ENCODE results near the gene DRD1.

The DRD1 gene

DNA sequence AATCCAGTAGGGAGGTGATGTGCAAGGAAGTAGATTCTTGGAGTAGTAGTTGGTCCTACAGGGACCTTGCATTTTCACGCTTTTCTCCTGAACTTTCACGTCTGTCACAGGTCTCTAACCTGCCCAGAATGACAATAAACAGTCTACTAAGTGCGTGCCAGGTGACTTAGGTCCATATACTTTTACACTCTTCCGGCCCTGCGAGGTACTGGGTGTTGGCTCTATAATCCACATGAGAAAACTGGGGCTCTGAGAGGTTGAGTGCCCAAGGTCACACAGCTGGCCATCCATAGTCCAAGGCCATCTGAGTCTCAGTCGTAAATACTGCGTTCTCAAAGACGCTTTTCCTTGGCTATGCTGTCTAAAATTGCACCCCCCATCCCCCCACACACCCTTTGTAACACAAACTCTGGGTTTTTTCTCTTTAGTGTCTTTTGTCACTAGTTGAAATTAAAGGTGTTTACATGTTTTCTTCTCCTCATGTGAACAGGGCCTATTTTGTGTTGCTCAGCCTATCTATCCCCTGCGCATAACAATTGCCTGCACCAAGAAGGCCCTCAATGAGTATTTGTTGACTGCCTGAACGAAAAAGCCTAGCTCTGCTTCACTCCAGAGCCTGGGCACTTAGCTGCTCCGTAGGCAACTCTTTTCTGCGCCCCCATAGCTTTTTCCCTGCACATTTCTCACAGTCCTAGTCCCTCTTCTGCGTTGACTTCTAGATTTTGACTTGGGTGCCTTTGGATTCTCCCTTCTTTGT lies 35.3 kb upstream of the DRD1 start:
- Histone ChIP-seq H3K27me3 (ENCODE audit: low read depth, low read length) (no peaks in the 10 kb centered on the region), H3K4me3 (ENCODE audit: low read depth in 1 of 2, low read length in 2 of 2) (peak overlapping the region; percentile 85 to 93), H3K36me3 (ENCODE audit: control insufficient read depth in 1 of 2, insufficient read depth in 2 of 2, low read length in 2 of 2) (peaks cover 1 to 7% of the 10 kb centered on the region in 2 donors), H3K9me3 (ENCODE audit: control insufficient read depth in 1 of 2, low read length in 2 of 2) (no peaks in the 10 kb centered on the region), H3K27ac (ENCODE audit: low read length) (no peak overlapping the region), H3K4me1 (ENCODE audit: control insufficient read depth in 1 of 2, insufficient read depth in 2 of 2, low read length in 2 of 2) (peaks cover 0 to 17% of the 10 kb centered on the region in 2 donors)

- peaks cover 0 to 2% of the 10 kb centered on the region in 2 donors for H3K36me3 ChIP-seq (ENCODE audit: control insufficient read depth in 1 of 2, insufficient read depth in 2 of 2, low read length in 2 of 2)
- H3K27ac ChIP-seq (ENCODE audit: low read length), result no peak within 1 kb of the TSS
- no peaks in the 10 kb centered on the region for H3K9me3 ChIP-seq (ENCODE audit: control insufficient read depth in 1 of 2, low read length in 2 of 2)
- H3K4me3 ChIP-seq (ENCODE audit: low read depth in 1 of 2, low read length in 2 of 2), result peak within 1 kb of the TSS; percentile 85 to 93
- peaks cover 0 to 17% of the 10 kb centered on the region in 2 donors for H3K4me1 ChIP-seq (ENCODE audit: control insufficient read depth in 1 of 2, insufficient read depth in 2 of 2, low read length in 2 of 2)
- no peaks in the 10 kb centered on the region for H3K27me3 ChIP-seq (ENCODE audit: low read depth, low read length)
These were observed 34.6 kb upstream of the DRD1 start, which contains the start of gene SFXN1 for GRCh38 chr5:175478384-175479124. Gene SFXN1, plus strand, starts transcription at chr5:175478560. Its CDS starts 13,544 bp downstream, at chr5:175492104.

GRCh38 chr5:175478008-175478383 lies 34.0 kb upstream of the DRD1 start:
- Histone ChIP-seq H3K4me3 (ENCODE audit: low read depth in 1 of 2, low read length in 2 of 2) (peak overlapping the region; percentile 85 to 93), H3K9me3 (ENCODE audit: control insufficient read depth in 1 of 2, low read length in 2 of 2) (no peaks in the 10 kb centered on the region), H3K27me3 (ENCODE audit: low read depth, low read length) (no peaks in the 10 kb centered on the region), H3K36me3 (ENCODE audit: control insufficient read depth in 1 of 2, insufficient read depth in 2 of 2, low read length in 2 of 2) (no peaks in the 10 kb centered on the region), H3K4me1 (ENCODE audit: control insufficient read depth in 1 of 2, insufficient read depth in 2 of 2, low read length in 2 of 2) (peaks cover 0 to 17% of the 10 kb centered on the region in 2 donors), H3K27ac (ENCODE audit: low read length) (no peak overlapping the region)

DNA sequence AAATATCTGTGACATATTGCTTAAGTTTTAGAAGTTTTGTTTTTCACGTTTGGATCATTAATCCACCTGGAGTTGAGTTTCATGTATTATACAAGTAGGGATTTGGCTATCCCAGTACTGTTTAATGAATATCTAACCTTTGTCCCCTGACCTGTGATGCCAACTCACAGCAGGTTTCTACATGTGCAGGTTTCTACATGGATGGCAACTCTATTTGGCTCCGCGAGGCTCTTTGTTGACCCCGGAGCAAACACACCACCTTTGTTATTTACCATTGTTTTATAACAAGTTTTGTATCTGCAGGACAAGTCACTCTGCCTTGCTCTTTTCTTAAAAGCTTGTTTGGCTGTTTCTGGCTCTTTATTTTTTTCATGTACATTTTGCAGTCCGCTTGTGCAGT lies 33.5 kb upstream of the DRD1 start:
- H3K4me3 ChIP-seq (ENCODE audit: low read depth in 1 of 2, low read length in 2 of 2), result peak overlapping the region in 1 of 2 donors; percentile 93
- H3K27me3 ChIP-seq (ENCODE audit: low read depth, low read length), result no peaks in the 10 kb centered on the region
- no peaks in the 10 kb centered on the region for H3K36me3 ChIP-seq (ENCODE audit: control insufficient read depth in 1 of 2, insufficient read depth in 2 of 2, low read length in 2 of 2)
- peaks cover 0 to 17% of the 10 kb centered on the region in 2 donors for H3K4me1 ChIP-seq (ENCODE audit: control insufficient read depth in 1 of 2, insufficient read depth in 2 of 2, low read length in 2 of 2)
- no peak overlapping the region for H3K27ac ChIP-seq (ENCODE audit: low read length)
- no peaks in the 10 kb centered on the region for H3K9me3 ChIP-seq (ENCODE audit: control insufficient read depth in 1 of 2, low read length in 2 of 2)

- Histone ChIP-seq H3K27me3 (ENCODE audit: low read depth, low read length) (no peaks in the 10 kb centered on the region), H3K36me3 (ENCODE audit: control insufficient read depth in 1 of 2, insufficient read depth in 2 of 2, low read length in 2 of 2) (no peaks in the 10 kb centered on the region), H3K27ac (ENCODE audit: low read length) (no peak overlapping the region), H3K4me3 (ENCODE audit: low read depth in 1 of 2, low read length in 2 of 2) (no peak overlapping the region), H3K4me1 (ENCODE audit: control insufficient read depth in 1 of 2, insufficient read depth in 2 of 2, low read length in 2 of 2) (peaks cover 0 to 18% of the 10 kb centered on the region in 2 donors), H3K9me3 (ENCODE audit: control insufficient read depth in 1 of 2, low read length in 2 of 2) (no peaks in the 10 kb centered on the region)
These were observed 31.3 kb upstream of the DRD1 start for GRCh38 chr5:175475248-175475647.

GRCh38 chr5:175472378-175472777 lies 28.4 kb upstream of the DRD1 start:
- no peaks in the 10 kb centered on the region for H3K9me3 ChIP-seq (ENCODE audit: control insufficient read depth in 1 of 2, low read length in 2 of 2)
- H3K27me3 ChIP-seq (ENCODE audit: low read depth, low read length), result no peaks in the 10 kb centered on the region
- no peak overlapping the region for H3K4me3 ChIP-seq (ENCODE audit: low read depth in 1 of 2, low read length in 2 of 2)
- no peak overlapping the region for H3K27ac ChIP-seq (ENCODE audit: low read length)
- peaks cover 0 to 3% of the 10 kb centered on the region in 2 donors for H3K4me1 ChIP-seq (ENCODE audit: control insufficient read depth in 1 of 2, insufficient read depth in 2 of 2, low read length in 2 of 2)
- no peaks in the 10 kb centered on the region for H3K36me3 ChIP-seq (ENCODE audit: control insufficient read depth in 1 of 2, insufficient read depth in 2 of 2, low read length in 2 of 2)

GRCh38 chr5:175471628-175472027 lies 27.6 kb upstream of the DRD1 start:
- H3K9me3 ChIP-seq (ENCODE audit: control insufficient read depth in 1 of 2, low read length in 2 of 2), result no peaks in the 10 kb centered on the region
- H3K27me3 ChIP-seq (ENCODE audit: low read depth, low read length), result no peaks in the 10 kb centered on the region
- H3K27ac ChIP-seq (ENCODE audit: low read length), result no peak overlapping the region
- peaks cover 0 to 3% of the 10 kb centered on the region in 2 donors for H3K4me1 ChIP-seq (ENCODE audit: control insufficient read depth in 1 of 2, insufficient read depth in 2 of 2, low read length in 2 of 2)
- no peaks in the 10 kb centered on the region for H3K36me3 ChIP-seq (ENCODE audit: control insufficient read depth in 1 of 2, insufficient read depth in 2 of 2, low read length in 2 of 2)
- H3K4me3 ChIP-seq (ENCODE audit: low read depth in 1 of 2, low read length in 2 of 2), result no peak overlapping the region

GRCh38 chr5:175471196-175471595 lies 27.2 kb upstream of the DRD1 start:
- H3K27me3 ChIP-seq (ENCODE audit: low read depth, low read length), result no peaks in the 10 kb centered on the region
- no peaks in the 10 kb centered on the region for H3K36me3 ChIP-seq (ENCODE audit: control insufficient read depth in 1 of 2, insufficient read depth in 2 of 2, low read length in 2 of 2)
- H3K27ac ChIP-seq (ENCODE audit: low read length), result no peak overlapping the region
- no peak overlapping the region for H3K4me3 ChIP-seq (ENCODE audit: low read depth in 1 of 2, low read length in 2 of 2)
- no peaks in the 10 kb centered on the region for H3K9me3 ChIP-seq (ENCODE audit: control insufficient read depth in 1 of 2, low read length in 2 of 2)
- peaks cover 0 to 3% of the 10 kb centered on the region in 2 donors for H3K4me1 ChIP-seq (ENCODE audit: control insufficient read depth in 1 of 2, insufficient read depth in 2 of 2, low read length in 2 of 2)

GRCh38 chr5:175470781-175471180 lies 26.8 kb upstream of the DRD1 start:
- Histone ChIP-seq H3K27ac (ENCODE audit: low read length) (no peak overlapping the region), H3K36me3 (ENCODE audit: control insufficient read depth in 1 of 2, insufficient read depth in 2 of 2, low read length in 2 of 2) (no peaks in the 10 kb centered on the region), H3K4me3 (ENCODE audit: low read depth in 1 of 2, low read length in 2 of 2) (no peak overlapping the region), H3K9me3 (ENCODE audit: control insufficient read depth in 1 of 2, low read length in 2 of 2) (no peaks in the 10 kb centered on the region), H3K4me1 (ENCODE audit: control insufficient read depth in 1 of 2, insufficient read depth in 2 of 2, low read length in 2 of 2) (peaks cover 0 to 3% of the 10 kb centered on the region in 2 donors), H3K27me3 (ENCODE audit: low read depth, low read length) (no peaks in the 10 kb centered on the region)

DNA sequence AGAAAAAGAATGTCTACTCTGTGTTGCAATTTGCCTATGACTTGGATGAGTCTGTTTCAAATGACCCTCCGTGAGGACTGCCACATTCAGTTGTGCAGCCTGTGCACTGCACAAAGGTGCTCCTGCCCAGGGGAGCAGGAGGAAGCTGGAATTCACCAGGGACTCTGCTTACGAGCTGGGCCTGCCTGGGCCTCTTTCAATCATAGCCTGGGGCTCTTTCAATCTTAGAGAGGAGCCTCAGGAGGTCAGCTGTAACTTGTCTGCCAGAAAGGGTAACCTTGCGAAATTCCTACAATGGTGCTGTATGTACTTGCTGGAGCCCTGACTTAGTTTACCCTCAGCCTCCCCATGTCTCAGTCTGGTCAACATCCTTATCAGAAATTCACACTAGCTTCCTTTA lies 25.9 kb upstream of the DRD1 start:
- Histone ChIP-seq H3K4me3 (ENCODE audit: low read depth in 1 of 2, low read length in 2 of 2) (no peak overlapping the region), H3K27me3 (ENCODE audit: low read depth, low read length) (no peaks in the 10 kb centered on the region), H3K27ac (ENCODE audit: low read length) (no peak overlapping the region)

DNA sequence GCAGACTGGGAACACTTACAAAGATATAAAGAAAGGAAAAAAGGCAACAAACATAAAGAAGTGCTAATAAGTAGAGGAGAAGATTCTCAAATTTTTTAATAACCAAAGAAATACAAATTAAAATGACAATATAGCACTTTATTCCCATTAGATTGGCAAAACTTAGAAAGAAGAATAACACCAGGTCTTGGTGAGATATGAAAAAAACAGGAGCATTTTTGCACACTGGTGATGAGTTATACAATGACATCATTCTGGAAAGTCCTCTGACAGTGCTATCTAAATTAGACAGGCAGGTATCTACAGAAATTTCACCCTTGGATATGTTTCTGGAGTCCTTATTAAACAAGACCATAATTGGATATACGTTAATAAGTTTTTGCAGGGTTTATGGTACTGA lies 24.9 kb upstream of the DRD1 start:
- Histone ChIP-seq H3K9me3 (ENCODE audit: control insufficient read depth in 1 of 2, low read length in 2 of 2) (no peaks in the 10 kb centered on the region), H3K36me3 (ENCODE audit: control insufficient read depth in 1 of 2, insufficient read depth in 2 of 2, low read length in 2 of 2) (no peaks in the 10 kb centered on the region), H3K27me3 (ENCODE audit: low read depth, low read length) (no peaks in the 10 kb centered on the region), H3K4me1 (ENCODE audit: control insufficient read depth in 1 of 2, insufficient read depth in 2 of 2, low read length in 2 of 2) (peaks cover 0 to 3% of the 10 kb centered on the region in 2 donors), H3K4me3 (ENCODE audit: low read depth in 1 of 2, low read length in 2 of 2) (no peak overlapping the region), H3K27ac (ENCODE audit: low read length) (no peak overlapping the region)

More for the DNA sequence above, 25.9 kb upstream of the DRD1 start:
- Histone ChIP-seq H3K9me3 (ENCODE audit: control insufficient read depth in 1 of 2, low read length in 2 of 2) (no peaks in the 10 kb centered on the region), H3K36me3 (ENCODE audit: control insufficient read depth in 1 of 2, insufficient read depth in 2 of 2, low read length in 2 of 2) (no peaks in the 10 kb centered on the region), H3K4me1 (ENCODE audit: control insufficient read depth in 1 of 2, insufficient read depth in 2 of 2, low read length in 2 of 2) (peaks cover 0 to 3% of the 10 kb centered on the region in 2 donors)
